H9 (cell line): ENCODE data around the gene RUNDC3A. TPM values are rescaled to one million over a fixed set of nuclear protein-coding genes. Genes with fewer than 3 reads are reported as not detected.

Source experiments
- DNase-seq: peaks from one replicate; pipeline ENCODE4 v3.0.0-alpha.2; 2017
- H2AFZ ChIP-seq: one replicate; pipeline ENCODE4 v1.6.1; 2013; ENCODE audit warnings: mild to moderate bottlenecking, low read length, control low read depth, moderate library complexity
- H2AK5ac ChIP-seq: 2 replicates; pipeline ENCODE4 v1.6.1; 2013; ENCODE audit warnings: low read length, control low read depth, mixed read lengths; ENCODE audit not compliant: insufficient read length
- H2BK120ac ChIP-seq: one replicate; pipeline ENCODE4 v1.6.1; 2013; ENCODE audit warnings: low read depth, mild to moderate bottlenecking, low read length, control low read depth, inconsistent platforms; ENCODE audit not compliant: poor library complexity, severe bottlenecking
- H2BK12ac ChIP-seq: 2 replicates; pipeline ENCODE4 v1.6.1; 2013; ENCODE audit warnings: low read length, control low read depth, mixed read lengths, low read depth; ENCODE audit not compliant: insufficient read length
- H2BK15ac ChIP-seq: 2 replicates; pipeline ENCODE4 v1.6.1; 2013; ENCODE audit warnings: low read depth, low read length, control low read depth
- H2BK20ac ChIP-seq: one replicate; pipeline ENCODE4 v1.6.1; 2013; ENCODE audit warnings: low read depth, mild to moderate bottlenecking, low read length, control low read depth, inconsistent platforms; ENCODE audit not compliant: poor library complexity, severe bottlenecking
- H2BK5ac ChIP-seq: 2 replicates; pipeline ENCODE4 v1.6.1; 2013; ENCODE audit warnings: low read length, control low read depth, mixed read lengths; ENCODE audit not compliant: insufficient read length
- H3K14ac ChIP-seq: 2 replicates; pipeline ENCODE4 v1.6.1; 2013; ENCODE audit warnings: low read length, control low read depth; ENCODE audit not compliant: insufficient read depth
- H3K18ac ChIP-seq: 2 replicates; pipeline ENCODE4 v1.6.1; 2013; ENCODE audit warnings: low read depth, mild to moderate bottlenecking, mixed read lengths, low read length, control low read depth; ENCODE audit not compliant: insufficient read length
- H3K23ac ChIP-seq: 2 replicates; pipeline ENCODE4 v1.6.1; 2013; ENCODE audit warnings: low read length, control low read depth, mixed read lengths, low read depth; ENCODE audit not compliant: insufficient read length
- H3K23me2 ChIP-seq: 2 replicates; pipeline ENCODE4 v1.6.1; 2013; ENCODE audit warnings: low read depth, mild to moderate bottlenecking, mixed read lengths, low read length, control low read depth; ENCODE audit not compliant: insufficient read length, poor library complexity, severe bottlenecking
- H3K27ac ChIP-seq: 2 replicates; pipeline ENCODE4 v1.5.1; 2013; ENCODE audit warnings: low read length, control low read depth, mixed read lengths, low read depth; ENCODE audit not compliant: insufficient read length
- H3K27me3 ChIP-seq: 2 replicates; pipeline ENCODE4 v1.6.1; 2013; ENCODE audit warnings: low read length, control low read depth, inconsistent platforms; ENCODE audit not compliant: insufficient read depth
- H3K4ac ChIP-seq: 2 replicates; pipeline ENCODE4 v1.6.1; 2013; ENCODE audit warnings: low read depth, mild to moderate bottlenecking, control low read depth, inconsistent platforms, low read length, moderate library complexity
- H3K4me1 ChIP-seq: 2 replicates; pipeline ENCODE4 v1.6.1; 2013; ENCODE audit warnings: low read length, control low read depth, inconsistent platforms; ENCODE audit not compliant: insufficient read depth
- H3K4me2 ChIP-seq: 2 replicates; pipeline ENCODE4 v1.6.1; 2013; ENCODE audit warnings: low read length, control low read depth, mixed read lengths; ENCODE audit not compliant: insufficient read length, insufficient read depth
- H3K56ac ChIP-seq: 2 replicates; pipeline ENCODE4 v1.6.1; 2013; ENCODE audit warnings: low read depth, mild to moderate bottlenecking, mixed read lengths, low read length, control low read depth; ENCODE audit not compliant: insufficient read length
- H3K79me1 ChIP-seq: 2 replicates; pipeline ENCODE4 v1.6.1; 2013; ENCODE audit warnings: low read depth, mild to moderate bottlenecking, moderate library complexity, low read length, control low read depth, inconsistent platforms; ENCODE audit not compliant: insufficient read depth, poor library complexity, severe bottlenecking
- H3K79me2 ChIP-seq: 2 replicates; pipeline ENCODE4 v1.6.1; 2013; ENCODE audit warnings: low read length, control low read depth, inconsistent platforms; ENCODE audit not compliant: insufficient read depth
- H3K9ac ChIP-seq: 2 replicates; pipeline ENCODE4 v1.6.1; 2013; ENCODE audit warnings: low read length, control low read depth, mixed read lengths; ENCODE audit not compliant: insufficient read length; ENCODE audit errors: extremely low read depth
- H3K9me3 ChIP-seq: one replicate; pipeline ENCODE4 v1.6.1; 2013; ENCODE audit warnings: low read depth, low read length, inconsistent platforms; ENCODE audit not compliant: control insufficient read depth
- H3T11ph ChIP-seq: one replicate; pipeline ENCODE4 v1.6.1; 2013; ENCODE audit warnings: mild to moderate bottlenecking, low read length, control low read depth, inconsistent platforms
- H4K20me1 ChIP-seq: one replicate; pipeline ENCODE4 v1.6.1; 2013; ENCODE audit not compliant: control insufficient read depth, insufficient read length, insufficient read depth
- H4K5ac ChIP-seq: 2 replicates; pipeline ENCODE4 v1.6.1; 2013; ENCODE audit warnings: low read depth, mild to moderate bottlenecking, mixed read lengths, low read length, control low read depth; ENCODE audit not compliant: insufficient read length
- H4K8ac ChIP-seq: replicated peaks from 2 replicates; pipeline ENCODE4 v1.6.1; 2013; ENCODE audit warnings: low read length, control low read depth, mixed read lengths, low read depth; ENCODE audit not compliant: insufficient read length
- H4K91ac ChIP-seq: 2 replicates; pipeline ENCODE4 v1.6.1; 2013; ENCODE audit warnings: low read depth, mild to moderate bottlenecking, moderate library complexity, mixed read lengths, low read length, control low read depth; ENCODE audit not compliant: insufficient read length
- H3K27ac Mint-ChIP-seq, 3 experiments: 2 replicates in 2 of 3; 3 replicates in 1 of 3; pipeline ENCODE4 v1.8.0; 2020 to 2021; ENCODE audit warnings: mixed read lengths in 3 of 3, mild to moderate bottlenecking in 1 of 3, moderate library complexity in 1 of 3
- H3K27me3 Mint-ChIP-seq: 2 replicates; pipeline ENCODE4 v1.8.0; 2021; ENCODE audit warnings: low read depth, mild to moderate bottlenecking, moderate library complexity, mixed read lengths
- H3K36me3 Mint-ChIP-seq, 3 experiments: 2 replicates in 2 of 3; 3 replicates in 1 of 3; pipeline ENCODE4 v1.8.0; 2020 to 2021; ENCODE audit warnings: low read depth in 3 of 3, mixed read lengths in 3 of 3; ENCODE audit not compliant: insufficient read depth in 1 of 3
- H3K4me1 Mint-ChIP-seq, 2 experiments: 2 replicates each; pipeline ENCODE4 v1.8.0; 2020; ENCODE audit warnings: mixed read lengths in 2 of 2
- H3K4me3 Mint-ChIP-seq, 2 experiments: 2 replicates in 1 of 2; 3 replicates in 1 of 2; pipeline ENCODE4 v1.8.0; 2020 to 2021; ENCODE audit warnings: mild to moderate bottlenecking in 2 of 2, mixed read lengths in 2 of 2, moderate library complexity in 1 of 2
- H3K9me3 Mint-ChIP-seq, 2 experiments: 2 replicates in 1 of 2; 3 replicates in 1 of 2; pipeline ENCODE4 v1.8.0; 2020; ENCODE audit warnings: mild to moderate bottlenecking in 2 of 2, mixed read lengths in 2 of 2, moderate library complexity in 1 of 2
- WGBS: extraction: QIAGEN DNeasy Blood & Tissue Kit; methylation state at CpG from one replicate; pipeline ENCODE4 v1.1.7; 2013; ENCODE audit warnings: missing lambda C conversion rate, low lambda C conversion rate, mixed read lengths; ENCODE audit not compliant: insufficient read length; ENCODE audit errors: extremely low coverage; 5-methylcytosine and 5-hydroxymethylcytosine counted together
- total RNA-seq: library from RNA; stranded (reverse); gene quantifications from 2 replicates; pipeline ENCODE4 v1.2.1, GENCODE V29; 2021
- TF ChIP-seq, protein P1 (sequence below): fragments of 200-600 bp; sonication (generic); conservative IDR thresholded peaks from 3 replicates; pipeline ENCODE4 v1.8.0; 2021; ENCODE audit warnings: antibody characterized with exemption, mild to moderate bottlenecking

Gene RUNDC3A
- total RNA-seq, 1 experiment from 2014 or later, result 3.8 TPM

DNA sequence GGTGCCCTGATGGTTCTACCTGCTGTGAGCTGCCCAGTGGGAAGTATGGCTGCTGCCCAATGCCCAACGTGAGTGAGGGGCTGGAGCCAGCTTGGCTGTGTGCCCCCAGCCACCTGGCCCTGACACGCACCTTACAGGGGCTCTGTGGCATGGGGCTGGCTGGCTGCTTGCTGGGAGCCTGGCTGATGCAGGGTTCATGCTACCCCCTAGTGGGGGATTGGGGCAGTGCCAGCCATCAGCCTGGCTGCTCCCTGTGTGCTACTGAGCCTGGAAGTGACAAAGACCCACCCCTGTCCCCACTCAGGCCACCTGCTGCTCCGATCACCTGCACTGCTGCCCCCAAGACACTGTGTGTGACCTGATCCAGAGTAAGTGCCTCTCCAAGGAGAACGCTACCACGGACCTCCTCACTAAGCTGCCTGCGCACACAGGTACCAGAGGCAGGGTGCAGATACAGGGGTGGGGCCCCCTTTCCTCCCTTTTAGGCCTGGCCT lies 42.4 kb downstream of the RUNDC3A start:
- no peak overlapping the region; a peak in 2 of 5 replicates for H3K4me3 Mint-ChIP-seq
- Histone ChIP-seq H2BK15ac (no peak overlapping the region), H4K8ac (no peak overlapping the region), H3K9me3 (no peaks in the 10 kb centered on the region), H3T11ph (no peak overlapping the region), H2BK5ac (no peak overlapping the region), H2BK120ac (no peak overlapping the region), H2AK5ac (no peak overlapping the region), H3K79me2 (no peaks in the 10 kb centered on the region), H2BK12ac (no peak overlapping the region), H3K18ac (no peak overlapping the region), H4K5ac (no peak overlapping the region), H3K27me3 (no peaks in the 10 kb centered on the region), H4K20me1 (no peaks in the 10 kb centered on the region), H4K91ac (no peak overlapping the region), H3K4me1 (no peaks in the 10 kb centered on the region), H3K23me2 (peaks cover 3% of the 10 kb centered on the region), H3K9ac (no peak overlapping the region), H3K79me1 (no peaks in the 10 kb centered on the region), H3K4me2 (no peak overlapping the region), H2AFZ (no peak overlapping the region), H3K23ac (no peak overlapping the region), H2BK20ac (no peak overlapping the region), H3K14ac (no peak overlapping the region), H3K27ac (no peak overlapping the region), H3K56ac (no peak overlapping the region), H3K4ac (no peak overlapping the region)
- H3K4me1 Mint-ChIP-seq, result peaks cover 5 to 13% of the 10 kb centered on the region in 2 experiments
- H3K9me3 Mint-ChIP-seq, result no peaks in the 10 kb centered on the region; a peak in 1 of 5 replicates
- H3K27me3 Mint-ChIP-seq, result peaks cover 5% of the 10 kb centered on the region; the same call in 1 of the 2 replicates
- WGBS, result no CpG with 5 or more reads among the region's 6 CpGs
- peak; percentile 90 for DNase-seq
- no peak overlapping the region for H3K27ac Mint-ChIP-seq
- TF ChIP-seq, protein P1, sequence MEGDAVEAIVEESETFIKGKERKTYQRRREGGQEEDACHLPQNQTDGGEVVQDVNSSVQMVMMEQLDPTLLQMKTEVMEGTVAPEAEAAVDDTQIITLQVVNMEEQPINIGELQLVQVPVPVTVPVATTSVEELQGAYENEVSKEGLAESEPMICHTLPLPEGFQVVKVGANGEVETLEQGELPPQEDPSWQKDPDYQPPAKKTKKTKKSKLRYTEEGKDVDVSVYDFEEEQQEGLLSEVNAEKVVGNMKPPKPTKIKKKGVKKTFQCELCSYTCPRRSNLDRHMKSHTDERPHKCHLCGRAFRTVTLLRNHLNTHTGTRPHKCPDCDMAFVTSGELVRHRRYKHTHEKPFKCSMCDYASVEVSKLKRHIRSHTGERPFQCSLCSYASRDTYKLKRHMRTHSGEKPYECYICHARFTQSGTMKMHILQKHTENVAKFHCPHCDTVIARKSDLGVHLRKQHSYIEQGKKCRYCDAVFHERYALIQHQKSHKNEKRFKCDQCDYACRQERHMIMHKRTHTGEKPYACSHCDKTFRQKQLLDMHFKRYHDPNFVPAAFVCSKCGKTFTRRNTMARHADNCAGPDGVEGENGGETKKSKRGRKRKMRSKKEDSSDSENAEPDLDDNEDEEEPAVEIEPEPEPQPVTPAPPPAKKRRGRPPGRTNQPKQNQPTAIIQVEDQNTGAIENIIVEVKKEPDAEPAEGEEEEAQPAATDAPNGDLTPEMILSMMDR, result peak; percentile 84
- H3K36me3 Mint-ChIP-seq, result peaks cover 3 to 17% (median 6%) of the 10 kb centered on the region in 3 experiments; a peak in 6 of 7 replicates
